Neural crest cell (in vitro differentiated cells): ENCODE measurements around the gene IL1R1. TPM values are rescaled to one million over a fixed set of nuclear protein-coding genes. Genes with fewer than 3 reads are reported as not detected.

Source experiments
- DNase-seq: peaks from one replicate; pipeline ENCODE4 v3.0.0; 2021; ENCODE audit warnings: low read depth, mixed read lengths, low spot score
- H3K27ac Mint-ChIP-seq: one replicate; pipeline ENCODE4 v1.8.0; 2021; ENCODE audit warnings: mild to moderate bottlenecking, mixed read lengths; ENCODE audit not compliant: unreplicated experiment
- H3K27me3 Mint-ChIP-seq: 2 replicates; pipeline ENCODE4 v1.8.0; 2021; ENCODE audit warnings: low read depth, mild to moderate bottlenecking, mixed read lengths
- H3K36me3 Mint-ChIP-seq: 2 replicates; pipeline ENCODE4 v1.8.0; 2021; ENCODE audit warnings: low read depth, mild to moderate bottlenecking, mixed read lengths
- H3K4me1 Mint-ChIP-seq: 2 replicates; pipeline ENCODE4 v1.8.0; 2021; ENCODE audit warnings: mixed read lengths
- H3K4me3 Mint-ChIP-seq: one replicate; pipeline ENCODE4 v1.8.0; 2021; ENCODE audit warnings: mild to moderate bottlenecking, mixed read lengths
- H3K9me3 Mint-ChIP-seq: 2 replicates; pipeline ENCODE4 v1.8.0; 2021; ENCODE audit warnings: mixed read lengths
- total RNA-seq: library from RNA; stranded (reverse); gene quantifications from 2 replicates; pipeline ENCODE4 v1.2.1, GENCODE V29; 2021
- TF ChIP-seq, protein P1 (sequence below): fragments of 200-600 bp; sonication (generic); conservative IDR thresholded peaks from 2 replicates; pipeline ENCODE4 v1.5.0; 2021; ENCODE audit warnings: antibody characterized with exemption, mild to moderate bottlenecking

IL1R1 gene
- total RNA-seq, 1 donor from 2014 or later, result 0.14 TPM

DNA sequence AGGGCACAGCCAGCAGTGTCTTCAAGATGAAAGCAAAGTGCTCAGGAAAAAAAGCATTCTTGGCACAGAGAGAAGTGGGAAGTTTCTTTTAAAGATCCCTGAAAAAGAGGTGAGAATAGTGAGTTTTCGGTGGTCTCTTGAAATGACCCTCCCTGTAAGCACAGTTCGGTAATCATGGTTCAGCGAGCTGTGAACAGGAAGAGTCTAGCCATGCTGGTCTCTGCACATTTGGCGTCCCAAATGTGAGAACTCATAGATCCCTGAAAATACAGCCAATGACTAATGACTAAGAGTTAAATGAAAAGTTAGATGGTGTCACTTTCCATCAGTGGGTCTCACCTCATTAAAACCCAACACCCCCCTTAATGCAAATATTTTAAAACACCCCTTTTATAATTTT lies 3.4 kb downstream of the IL1R1 start:
- peaks cover 6% of the 10 kb centered on the region for H3K9me3 Mint-ChIP-seq

DNA sequence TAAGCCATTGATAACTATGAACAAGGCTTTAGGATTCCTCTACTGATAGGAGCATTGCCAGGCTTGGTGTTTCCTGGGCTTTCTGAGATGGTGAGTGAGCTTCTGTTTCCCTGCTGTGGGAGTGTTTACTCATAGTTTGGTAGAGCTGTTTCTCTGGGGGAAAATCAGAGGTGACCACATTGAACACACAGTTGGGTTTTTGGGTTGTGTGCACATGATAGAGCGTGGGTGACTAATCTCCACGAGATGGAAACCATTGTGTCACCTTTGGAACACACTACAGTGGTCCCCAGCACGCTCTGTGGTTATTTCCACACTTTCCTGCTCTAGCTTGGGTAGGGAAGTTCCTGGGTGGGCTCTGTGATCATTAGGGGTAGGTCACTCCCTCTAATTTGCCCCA lies 5.4 kb downstream of the IL1R1 start:
- Mint-ChIP-seq H3K9me3 (peaks cover 8% of the 10 kb centered on the region), H3K36me3 (peaks cover 8% of the 10 kb centered on the region), H3K27me3 (peaks cover 20% of the 10 kb centered on the region), H3K4me3 (no peak overlapping the region), H3K4me1 (no peaks in the 10 kb centered on the region), H3K27ac (no peak overlapping the region)
- TF ChIP-seq, protein P1, sequence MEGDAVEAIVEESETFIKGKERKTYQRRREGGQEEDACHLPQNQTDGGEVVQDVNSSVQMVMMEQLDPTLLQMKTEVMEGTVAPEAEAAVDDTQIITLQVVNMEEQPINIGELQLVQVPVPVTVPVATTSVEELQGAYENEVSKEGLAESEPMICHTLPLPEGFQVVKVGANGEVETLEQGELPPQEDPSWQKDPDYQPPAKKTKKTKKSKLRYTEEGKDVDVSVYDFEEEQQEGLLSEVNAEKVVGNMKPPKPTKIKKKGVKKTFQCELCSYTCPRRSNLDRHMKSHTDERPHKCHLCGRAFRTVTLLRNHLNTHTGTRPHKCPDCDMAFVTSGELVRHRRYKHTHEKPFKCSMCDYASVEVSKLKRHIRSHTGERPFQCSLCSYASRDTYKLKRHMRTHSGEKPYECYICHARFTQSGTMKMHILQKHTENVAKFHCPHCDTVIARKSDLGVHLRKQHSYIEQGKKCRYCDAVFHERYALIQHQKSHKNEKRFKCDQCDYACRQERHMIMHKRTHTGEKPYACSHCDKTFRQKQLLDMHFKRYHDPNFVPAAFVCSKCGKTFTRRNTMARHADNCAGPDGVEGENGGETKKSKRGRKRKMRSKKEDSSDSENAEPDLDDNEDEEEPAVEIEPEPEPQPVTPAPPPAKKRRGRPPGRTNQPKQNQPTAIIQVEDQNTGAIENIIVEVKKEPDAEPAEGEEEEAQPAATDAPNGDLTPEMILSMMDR, result no peak
- DNase-seq, result no peak

More for the DNA sequence above, 3.4 kb downstream of the IL1R1 start:
- Mint-ChIP-seq H3K27me3 (peaks cover 37% of the 10 kb centered on the region), H3K36me3 (peaks cover 8% of the 10 kb centered on the region), H3K4me3 (no peak overlapping the region), H3K4me1 (peaks cover 9% of the 10 kb centered on the region), H3K27ac (no peak overlapping the region)
- DNase-seq, result no peak
- TF ChIP-seq, protein P1, result no peak

DNA sequence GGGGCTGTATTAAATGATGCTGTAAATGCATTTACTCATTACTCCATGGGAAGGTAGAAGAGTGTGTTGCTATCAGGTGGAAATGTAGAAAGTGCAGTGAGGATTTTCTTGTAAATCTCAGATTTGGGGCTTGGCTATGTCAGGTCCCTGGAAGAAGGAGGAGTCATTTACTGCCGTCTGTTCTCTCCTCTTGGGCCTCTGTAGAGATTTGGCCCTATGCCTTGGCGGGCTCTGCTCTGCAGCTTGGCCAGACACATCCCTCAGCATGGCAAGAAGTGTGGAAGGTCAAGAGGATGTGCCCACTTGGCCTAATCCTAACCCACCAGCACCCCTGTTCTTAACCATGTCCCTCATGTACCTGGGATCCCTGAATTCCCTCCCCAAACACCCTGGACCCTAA lies 6.7 kb downstream of the IL1R1 start:
- Mint-ChIP-seq H3K4me1 (no peaks in the 10 kb centered on the region), H3K27ac (no peak overlapping the region), H3K27me3 (peaks cover 7% of the 10 kb centered on the region), H3K9me3 (peaks cover 8% of the 10 kb centered on the region), H3K4me3 (no peak overlapping the region), H3K36me3 (peaks cover 8% of the 10 kb centered on the region)
- DNase-seq, result no peak
- TF ChIP-seq, protein P1, result no peak

DNA sequence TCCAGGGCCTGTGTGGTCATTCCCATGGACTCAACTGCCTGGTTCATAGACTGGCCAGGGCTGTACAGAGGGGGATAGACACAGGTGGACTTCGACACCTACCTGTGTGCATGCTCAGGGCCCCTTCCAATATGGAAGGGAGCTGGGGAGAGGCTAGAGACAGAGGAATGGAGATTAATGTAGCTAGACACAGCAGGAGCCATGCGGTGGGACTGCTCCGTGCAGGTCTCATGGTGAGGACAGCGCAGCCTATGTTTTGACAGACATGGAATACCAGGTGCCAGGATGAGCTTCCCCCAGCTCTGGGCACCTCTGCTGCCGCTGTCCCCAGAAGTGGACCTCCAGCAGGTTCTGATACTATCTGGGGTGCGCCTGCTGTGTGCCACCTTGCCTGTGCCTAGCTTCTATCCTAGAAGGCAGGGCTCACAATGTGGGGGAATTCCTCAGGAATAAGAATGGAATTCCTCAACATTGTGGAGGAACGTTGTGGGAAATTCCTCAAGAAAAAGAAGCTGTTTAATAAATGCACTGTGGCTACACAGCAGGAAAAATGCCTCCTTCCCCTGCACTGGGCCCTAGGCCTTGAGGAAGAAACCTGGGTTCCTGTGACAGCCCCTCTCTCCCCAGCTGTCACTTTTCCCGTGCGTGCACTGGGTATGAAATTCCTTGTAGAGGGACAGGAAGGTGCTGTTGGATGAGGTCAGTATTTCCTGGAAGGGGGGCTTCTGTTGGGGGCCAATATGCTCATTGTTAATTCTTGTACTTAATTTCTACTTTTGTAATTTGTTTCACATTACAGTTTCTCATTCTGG lies 7.3 kb downstream of the IL1R1 start:
- DNase-seq, result no peak
- Mint-ChIP-seq H3K36me3 (peaks cover 8% of the 10 kb centered on the region), H3K27me3 (peaks cover 4% of the 10 kb centered on the region), H3K4me1 (no peaks in the 10 kb centered on the region), H3K4me3 (no peak overlapping the region), H3K9me3 (peaks cover 6% of the 10 kb centered on the region), H3K27ac (no peak overlapping the region)
- TF ChIP-seq, protein P1, result no peak

DNA sequence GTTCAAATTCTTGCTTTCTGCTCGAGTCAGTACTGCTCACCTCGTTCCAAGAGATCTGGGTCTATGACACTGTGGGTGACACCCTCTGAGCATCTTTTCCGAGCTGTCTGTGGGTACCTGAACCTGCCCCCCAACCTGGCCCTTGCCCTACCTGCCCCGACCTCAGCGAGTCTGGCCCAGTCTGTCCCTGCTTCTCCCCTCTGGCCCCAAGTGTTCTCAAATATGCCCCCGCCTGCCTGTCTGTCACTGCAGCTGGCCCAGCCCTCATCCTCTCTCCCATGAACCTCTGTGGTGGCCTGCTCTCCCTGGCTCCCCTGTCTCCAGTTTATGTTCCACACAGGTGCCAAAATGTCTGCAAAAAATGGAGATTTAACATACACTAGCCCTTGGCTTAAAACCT lies 11.8 kb downstream of the IL1R1 start:
- TF ChIP-seq, protein P1, result no peak
- H3K27me3 Mint-ChIP-seq, result no peaks in the 10 kb centered on the region
- no peak overlapping the region for H3K4me3 Mint-ChIP-seq
- peaks cover 4% of the 10 kb centered on the region for H3K4me1 Mint-ChIP-seq
- no peak overlapping the region for H3K27ac Mint-ChIP-seq
- H3K9me3 Mint-ChIP-seq, result peaks cover 2% of the 10 kb centered on the region
- no peaks in the 10 kb centered on the region for H3K36me3 Mint-ChIP-seq
- no peak for DNase-seq
